NCI-H748 (cell line): ENCODE measurements around the gene ACCS.
A peak's percentile ranks its signal among the peaks of the same experiment; 100 is the strongest.

Source experiments
- DNase-seq: peaks from one replicate; lab custom pipeline; 2025; ENCODE audit not compliant: unreplicated experiment; lab: John Stamatoyannopoulos, UW

ACCS gene

DNA sequence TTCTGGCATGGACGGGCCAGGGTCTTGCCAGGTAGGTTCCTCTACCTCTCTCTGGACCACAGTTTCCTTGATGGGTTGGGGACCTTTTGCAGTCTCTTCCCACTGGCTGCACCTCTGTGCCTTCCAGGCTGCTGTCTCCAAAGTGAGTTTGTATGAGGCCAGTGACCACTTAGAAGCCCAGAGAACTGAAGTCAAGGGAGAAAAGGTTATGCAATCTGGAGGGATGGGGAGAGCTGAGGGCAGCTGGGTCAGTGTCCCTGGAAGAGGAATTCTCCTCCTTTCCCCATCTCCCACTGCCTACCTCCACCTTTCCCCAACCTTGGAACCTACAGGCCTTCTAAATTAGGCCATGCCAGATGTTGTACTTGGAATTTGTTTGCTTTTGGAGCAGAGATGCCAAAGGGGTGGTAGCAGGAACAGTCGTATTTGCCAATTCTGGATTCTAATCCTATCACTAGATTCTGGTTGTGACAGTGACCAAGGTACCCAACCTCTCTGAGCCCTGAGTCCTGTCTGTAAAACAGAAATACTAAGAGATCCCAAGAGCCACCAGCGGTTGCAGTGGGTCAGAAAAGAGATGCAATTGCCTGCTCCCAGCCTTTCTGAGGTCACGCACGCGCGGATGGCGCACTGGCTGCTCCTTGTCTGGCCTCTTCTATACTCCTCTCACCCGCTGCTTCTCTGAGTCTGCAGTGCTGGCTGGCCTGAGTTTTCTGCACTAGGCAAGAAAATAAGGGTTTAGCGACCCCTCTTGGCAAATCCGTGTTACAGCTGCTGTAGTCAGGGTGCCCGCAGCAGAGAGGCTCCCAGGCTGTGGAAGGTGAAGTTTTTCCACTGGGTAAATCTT is 29.0 kb upstream of the ACCS start:
- DNase-seq: peak; percentile 81

DNA sequence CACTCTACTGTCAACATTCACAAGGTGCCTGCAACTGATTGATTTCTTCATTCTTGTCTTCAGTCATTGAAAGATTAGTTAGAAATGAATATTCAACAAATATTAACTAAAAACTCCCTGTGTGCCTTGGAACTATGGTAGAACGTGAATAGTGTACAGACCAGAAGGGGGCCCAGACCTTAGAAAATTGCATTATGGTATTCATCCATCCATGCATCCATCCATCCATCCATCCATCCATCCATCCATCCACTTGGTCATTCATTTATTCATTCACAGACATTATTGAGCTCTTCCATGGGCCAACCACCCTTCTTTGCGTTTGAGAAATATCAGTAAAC is 28.4 kb upstream of the ACCS start:
- DNase-seq: no peak

DNA sequence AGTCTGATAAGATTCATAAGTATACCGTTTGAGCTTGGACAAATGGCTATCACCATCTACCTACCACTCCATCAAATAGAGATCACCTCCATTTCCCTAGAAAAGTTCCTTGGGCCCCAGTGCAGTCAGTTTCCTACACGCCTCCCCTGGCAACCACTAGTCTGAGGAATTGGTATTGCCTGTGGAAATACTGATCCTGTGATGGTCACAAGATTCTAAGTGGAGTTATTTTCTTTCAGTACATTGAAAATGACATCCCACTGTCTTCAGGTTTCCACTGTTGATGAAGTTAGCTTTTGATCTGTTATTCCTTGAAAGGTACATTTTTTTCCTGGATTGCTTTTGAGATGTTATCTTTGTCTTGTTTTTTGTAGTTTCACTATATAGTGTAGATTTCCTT is 22.9 kb upstream of the ACCS start:
- DNase-seq: no peak

DNA sequence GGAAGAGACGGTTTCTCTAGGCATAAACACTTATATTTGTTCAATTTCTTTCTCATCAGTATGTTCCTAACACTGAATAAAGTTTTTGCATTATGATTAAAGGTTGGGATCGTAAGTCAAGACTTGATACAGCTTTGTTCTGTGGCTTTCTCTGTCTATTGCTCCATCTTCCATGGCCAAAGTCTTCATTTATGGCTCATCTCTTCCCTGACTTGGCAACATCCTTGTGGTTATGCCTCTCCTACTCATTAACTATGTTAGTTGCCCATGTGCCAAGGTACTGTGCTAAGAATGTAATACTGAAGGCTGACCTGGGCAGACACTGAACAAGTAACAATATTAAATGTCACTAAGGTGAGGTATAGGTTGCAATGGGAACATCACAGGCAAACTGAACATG is 19.9 kb upstream of the ACCS start:
- DNase-seq: no peak

DNA sequence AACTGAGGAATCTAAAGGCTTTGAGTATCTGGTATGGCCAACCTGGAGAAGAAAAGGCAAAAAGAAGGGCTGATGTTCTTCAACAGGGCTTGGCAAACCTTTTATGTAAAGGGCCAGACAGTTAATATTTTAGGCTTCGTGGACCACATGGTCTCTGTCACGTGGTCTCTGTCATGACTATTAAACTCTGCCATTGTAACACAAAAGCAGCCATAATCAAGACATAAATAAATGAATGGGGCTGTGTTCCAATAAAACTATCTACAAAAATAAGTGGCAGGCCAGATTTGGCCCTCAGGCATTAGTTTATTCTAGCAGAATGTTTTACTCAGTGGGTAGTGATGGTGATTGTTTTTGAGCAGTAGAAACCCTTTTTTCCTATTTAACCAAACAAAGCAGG is 18.8 kb upstream of the ACCS start:
- no peak for DNase-seq

DNA sequence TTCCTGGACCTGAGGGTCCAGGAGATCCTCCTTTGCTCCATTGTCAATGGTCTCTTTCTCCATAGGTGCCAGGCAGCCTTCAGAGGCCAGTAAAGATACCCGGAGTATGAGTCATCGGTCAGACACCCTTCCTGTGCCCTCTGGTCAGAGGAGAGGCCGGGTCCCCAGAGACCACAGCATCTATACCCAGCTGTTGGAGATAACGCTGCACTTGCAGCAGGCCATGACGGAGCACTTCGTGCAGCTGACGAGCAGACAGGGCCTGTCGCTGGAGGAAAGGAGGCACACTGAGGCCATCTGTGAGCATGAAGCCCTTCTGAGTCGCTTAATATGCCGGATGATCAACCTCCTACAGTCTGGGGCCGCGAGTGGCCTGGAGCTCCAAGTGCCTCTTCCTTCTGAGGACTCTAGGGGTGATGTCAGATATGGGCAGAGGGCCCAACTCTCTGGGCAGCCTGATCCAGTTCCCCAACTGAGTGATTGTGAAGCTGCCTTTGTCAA is 18.1 kb upstream of the ACCS start, which contains the start of gene ACCSL:
ACCSL (plus strand) TSS at position 51 of the 501 bp plus-strand sequence; CDS start at position 107, 56 bp downstream.
- no peak for DNase-seq

DNA sequence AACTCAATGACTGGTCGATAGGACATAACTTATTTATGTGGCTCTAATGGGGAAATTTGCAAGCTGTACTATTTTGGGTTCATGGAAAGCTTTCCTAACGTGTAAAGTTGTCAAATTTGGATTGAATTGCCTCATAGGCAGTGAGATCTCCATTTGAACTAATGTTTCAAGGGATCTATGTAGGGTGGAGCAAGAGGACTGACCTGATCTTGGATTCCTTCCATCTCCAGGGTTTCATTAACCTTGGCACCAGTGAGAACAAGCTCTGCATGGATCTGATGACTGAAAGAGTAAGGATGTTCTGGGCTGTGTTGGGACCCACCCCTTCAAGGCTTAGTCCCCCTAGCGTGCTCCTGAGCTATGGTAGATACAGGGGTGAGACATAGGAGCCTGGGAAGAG is 16.2 kb upstream of the ACCS start:
- no peak for DNase-seq

DNA sequence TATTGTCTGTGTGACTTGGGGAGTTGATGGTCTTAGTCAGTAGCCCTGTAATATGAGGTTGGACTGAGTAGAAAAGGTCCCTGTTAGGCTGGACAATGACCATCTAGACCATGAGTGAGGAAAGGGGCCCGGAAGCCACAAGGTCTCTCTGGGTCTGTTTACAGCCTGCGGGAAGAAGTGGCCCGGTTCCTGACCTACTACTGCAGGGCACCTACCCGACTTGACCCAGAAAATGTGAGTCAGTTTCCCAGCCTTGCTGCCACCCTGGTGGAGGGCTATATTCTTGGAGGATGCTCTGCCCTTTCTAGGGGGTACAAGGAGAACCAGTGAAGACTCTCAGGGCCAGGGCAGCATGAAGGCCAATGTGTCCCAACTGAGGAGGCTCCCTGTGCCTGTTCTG is 14.9 kb upstream of the ACCS start:
- DNase-seq: no peak

DNA sequence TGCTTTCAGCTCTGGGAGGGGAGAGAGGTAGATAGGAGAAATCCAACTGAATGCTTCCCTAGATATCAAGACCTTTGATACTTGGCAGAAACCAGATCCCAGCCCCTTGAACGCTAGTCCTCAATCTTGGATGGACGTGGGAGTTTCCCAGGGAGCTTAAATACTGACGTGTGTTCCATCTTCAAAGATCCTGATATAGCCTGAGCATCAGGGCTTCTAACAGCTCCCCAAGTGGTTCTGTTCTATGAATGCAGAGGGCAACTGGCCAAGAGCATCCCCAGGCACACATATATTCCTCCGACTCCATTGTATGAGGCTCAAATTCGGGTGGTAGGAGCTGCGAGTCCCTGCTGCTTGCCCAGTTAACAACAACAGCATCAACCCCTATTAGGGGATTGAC is 8.7 kb upstream of the ACCS start:
- no peak for DNase-seq

DNA sequence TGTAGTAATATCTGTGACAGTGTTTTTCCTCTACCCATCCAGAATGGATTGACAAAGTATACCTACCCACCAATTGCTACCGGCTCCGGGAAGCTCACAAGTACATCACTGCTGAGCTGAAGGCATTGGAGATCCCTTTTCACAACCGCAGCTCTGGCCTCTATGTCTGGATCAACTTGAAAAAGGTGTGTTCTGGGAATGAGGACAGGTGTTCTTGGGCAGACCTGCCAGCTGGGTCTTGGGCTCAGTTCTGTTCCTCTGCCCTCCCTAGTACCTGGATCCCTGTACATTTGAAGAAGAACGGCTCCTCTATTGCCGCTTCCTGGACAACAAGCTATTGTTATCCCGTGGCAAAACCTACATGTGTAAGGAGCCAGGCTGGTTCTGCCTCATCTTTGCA is 7.8 kb upstream of the ACCS start:
- no peak for DNase-seq

DNA sequence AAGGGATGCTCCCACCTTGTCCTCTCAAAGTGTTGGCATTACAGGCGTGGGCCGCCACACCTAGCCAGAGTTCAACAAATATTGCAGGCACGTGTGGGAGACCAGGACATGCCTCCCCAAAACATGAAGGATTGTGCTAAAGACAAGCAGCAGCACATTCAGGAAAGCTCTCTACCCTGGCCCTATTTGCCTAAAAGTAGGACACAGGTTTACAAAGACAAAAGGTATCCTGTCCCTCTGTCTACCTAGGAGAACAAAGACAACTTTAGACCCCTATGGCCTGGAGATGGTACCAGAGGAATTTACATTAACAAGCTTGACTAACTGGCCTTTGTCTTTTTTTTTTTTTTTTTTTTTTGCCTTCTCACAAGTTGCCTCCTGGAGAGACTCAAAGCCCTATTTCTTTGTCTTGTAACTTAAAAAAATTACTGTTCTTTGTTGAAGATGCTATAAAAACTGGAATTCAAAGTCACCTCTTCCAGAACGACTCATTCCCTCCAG is 859 bp upstream of the ACCS start:
- DNase-seq: no peak

DNA sequence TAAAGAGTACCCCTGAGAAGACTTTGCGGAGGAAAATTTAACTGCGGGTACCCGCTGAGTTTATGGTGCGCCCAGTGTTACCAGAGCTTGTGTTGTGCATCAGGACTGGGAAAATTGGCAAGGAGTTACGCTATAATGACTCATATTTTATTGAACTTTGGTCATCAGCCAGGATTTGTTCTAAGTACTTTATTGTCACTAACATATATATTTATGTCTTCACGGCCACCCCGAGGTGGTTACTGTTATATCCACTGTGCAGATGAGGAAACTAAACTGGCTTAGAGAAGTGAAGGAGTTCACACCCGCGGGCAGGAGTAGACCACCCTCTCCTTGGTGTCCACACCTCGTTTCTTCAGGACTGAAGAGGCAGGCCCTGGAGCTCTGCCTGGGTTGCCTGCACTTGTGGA is 667 bp downstream of the ACCS start:
- DNase-seq: no peak

DNA sequence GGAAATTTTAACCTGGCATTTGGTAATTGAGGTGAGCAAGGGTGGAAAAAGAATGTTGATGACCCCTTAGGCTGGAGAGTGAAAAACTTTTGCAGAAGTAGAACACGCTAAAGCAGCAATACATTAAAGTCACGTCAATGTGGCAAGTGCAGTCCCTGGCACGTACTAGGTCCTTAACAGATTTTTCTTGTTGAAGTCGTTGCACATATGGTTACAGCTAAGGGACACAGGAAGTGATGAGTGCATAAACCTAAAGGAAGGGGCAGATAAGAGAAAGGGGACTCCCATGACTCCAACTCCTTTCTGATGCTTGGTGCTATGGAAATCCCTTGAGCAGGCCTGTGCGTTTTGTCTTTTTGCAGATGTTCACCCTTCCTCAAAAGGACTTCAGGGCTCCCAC is 1.2 kb downstream of the ACCS start:
- no peak for DNase-seq

DNA sequence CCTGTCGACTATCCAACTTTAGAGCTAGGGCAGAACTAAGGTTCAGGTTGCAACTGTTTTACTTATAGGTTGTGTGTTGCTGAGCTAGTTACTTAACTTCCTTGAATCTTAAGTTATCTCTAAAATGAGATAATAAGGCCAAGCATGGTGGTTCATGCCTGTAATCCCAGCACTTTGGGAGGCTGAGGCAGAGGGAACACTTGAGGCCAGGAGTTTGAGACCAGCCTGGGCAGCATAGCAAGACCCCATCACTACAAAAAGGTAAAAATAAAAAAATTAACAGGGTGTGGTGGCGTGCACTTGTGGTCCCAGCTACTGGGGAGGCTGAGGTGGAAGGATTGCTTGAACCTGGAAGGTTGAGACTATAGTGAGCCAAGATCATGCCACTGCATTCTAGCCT is 2.1 kb downstream of the ACCS start:
- DNase-seq: no peak

DNA sequence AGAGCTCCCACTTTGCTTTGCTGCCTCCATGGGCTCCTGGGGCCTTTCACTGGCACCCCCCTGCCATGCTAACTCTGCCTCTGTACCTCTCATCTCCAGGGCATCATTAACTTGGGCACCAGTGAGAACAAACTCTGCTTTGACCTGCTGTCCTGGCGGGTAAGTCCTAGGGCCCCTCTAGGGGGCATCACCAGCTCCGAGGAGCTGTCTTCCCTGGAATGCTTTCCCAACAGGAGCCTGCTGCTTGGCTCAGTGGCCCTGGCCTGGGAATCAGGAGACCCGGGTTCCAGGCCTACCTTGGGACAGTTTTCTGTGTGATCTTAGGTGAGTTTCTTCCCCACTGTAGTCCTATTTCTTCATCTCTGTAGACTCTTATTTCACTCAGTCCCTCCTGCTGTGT is 5.1 kb downstream of the ACCS start:
- no peak for DNase-seq

DNA sequence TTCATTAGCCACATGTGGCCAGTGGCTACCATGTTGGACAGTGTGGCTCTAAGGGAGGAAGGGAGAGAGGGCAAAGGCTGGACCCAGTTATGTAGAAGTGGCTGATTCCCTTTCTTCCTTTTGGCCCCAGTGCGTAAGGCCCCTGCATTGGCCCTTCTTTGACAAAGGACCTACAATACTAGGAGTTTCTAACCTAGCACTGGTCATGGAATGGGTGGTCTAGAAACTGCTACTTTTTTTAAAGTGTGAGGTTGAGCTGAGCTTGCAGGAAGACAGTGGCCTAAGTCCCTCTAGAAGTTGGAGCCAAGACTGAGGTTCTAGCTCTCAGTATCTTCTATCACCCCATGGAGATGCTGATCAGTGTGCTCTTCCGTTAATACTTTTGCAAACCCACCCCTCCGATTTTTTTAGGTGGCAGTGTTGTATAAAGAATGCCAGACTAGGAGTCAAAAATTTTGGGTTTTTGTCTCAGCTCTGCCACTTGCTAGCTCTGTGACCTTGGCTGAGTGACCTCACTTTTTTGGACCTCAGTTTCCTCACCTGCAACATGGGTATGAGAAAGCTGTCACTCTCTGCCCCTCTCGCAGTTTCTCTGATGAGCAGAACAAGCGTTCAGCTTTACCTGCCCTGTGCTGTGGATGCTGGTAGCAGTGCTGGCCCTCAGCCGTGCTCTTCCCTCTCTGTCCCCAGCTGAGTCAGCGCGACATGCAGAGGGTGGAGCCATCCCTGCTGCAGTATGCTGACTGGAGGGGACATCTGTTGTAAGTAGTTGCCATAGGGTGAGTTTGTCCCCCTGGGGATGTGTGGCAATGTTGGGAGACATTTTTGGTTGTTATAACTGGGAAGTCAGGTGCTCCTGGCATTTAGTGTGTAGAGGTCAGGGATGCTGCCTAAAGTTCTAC is 6.9 kb downstream of the ACCS start:
- no peak for DNase-seq

DNA sequence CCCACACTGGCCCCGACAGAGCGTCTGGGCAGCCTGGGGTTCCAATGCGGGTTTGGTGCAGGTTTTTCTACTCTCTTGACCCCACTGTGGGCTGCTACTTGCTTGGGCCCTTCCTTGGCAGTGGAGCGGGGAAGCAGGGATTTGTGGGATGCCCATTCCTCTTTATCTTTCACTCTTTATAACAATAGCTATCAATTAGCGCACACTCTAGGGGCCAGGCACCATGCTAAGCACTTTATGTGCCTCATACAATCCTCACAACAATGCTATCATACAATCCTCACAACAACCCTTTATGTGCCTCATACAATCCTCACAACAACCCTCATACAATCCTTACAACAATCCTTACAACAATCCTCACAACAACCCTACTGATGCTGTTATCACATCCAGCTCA is 12.7 kb downstream of the ACCS start:
- no peak for DNase-seq

DNA sequence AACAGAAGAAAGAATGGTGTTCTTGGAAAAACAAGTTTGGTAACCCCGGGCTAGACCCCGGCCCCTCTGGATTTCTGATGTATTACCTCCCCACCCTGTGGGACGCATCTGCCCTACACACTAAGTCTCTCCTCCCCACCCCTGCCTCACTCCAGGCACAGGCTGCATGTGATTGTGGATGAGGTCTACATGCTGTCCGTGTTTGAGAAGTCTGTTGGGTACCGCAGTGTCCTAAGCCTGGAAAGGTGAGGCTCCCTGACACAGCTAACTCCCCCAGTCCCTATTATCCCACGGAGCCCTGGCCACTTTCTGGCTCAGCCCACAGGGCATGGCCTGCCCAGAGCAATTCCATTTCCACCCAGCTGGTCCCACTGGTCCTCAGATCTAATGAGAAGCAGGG is 13.3 kb downstream of the ACCS start:
- DNase-seq: no peak

DNA sequence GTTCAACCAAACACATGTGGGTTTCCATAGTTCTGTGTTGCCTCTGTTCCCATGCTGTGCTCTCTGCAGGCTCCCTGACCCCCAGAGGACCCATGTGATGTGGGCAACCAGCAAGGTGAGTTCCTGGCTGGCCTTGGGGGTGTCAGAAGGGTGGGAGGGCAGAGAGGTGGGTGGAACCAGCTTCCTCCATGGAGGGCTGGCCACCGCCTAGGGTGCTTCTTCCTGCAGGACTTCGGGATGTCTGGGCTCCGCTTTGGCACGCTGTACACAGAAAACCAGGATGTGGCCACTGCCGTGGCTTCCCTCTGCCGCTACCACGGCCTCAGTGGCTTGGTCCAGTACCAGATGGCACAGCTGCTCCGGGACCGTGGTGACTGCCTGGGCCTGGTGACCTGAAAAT is 14.9 kb downstream of the ACCS start:
- no peak for DNase-seq

DNA sequence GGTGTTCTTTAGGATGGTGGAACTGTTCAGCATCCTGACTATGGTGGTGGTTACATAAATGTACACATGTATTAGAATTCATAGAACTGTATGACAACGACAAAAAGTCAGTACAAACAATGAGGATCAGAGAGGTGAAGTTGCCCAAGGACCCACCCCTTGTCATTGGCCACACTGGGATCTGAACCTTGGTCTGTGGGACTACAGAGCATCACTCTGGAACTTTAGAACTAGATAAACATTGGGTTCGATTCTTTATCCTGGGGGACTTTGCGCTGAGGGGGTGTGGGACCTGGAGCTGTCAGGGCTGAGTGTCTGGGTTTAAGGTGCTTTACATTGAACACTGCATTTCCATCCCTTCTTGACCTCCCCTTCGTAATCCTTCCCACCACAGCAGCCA is 16.6 kb downstream of the ACCS start:
- no peak for DNase-seq

DNA sequence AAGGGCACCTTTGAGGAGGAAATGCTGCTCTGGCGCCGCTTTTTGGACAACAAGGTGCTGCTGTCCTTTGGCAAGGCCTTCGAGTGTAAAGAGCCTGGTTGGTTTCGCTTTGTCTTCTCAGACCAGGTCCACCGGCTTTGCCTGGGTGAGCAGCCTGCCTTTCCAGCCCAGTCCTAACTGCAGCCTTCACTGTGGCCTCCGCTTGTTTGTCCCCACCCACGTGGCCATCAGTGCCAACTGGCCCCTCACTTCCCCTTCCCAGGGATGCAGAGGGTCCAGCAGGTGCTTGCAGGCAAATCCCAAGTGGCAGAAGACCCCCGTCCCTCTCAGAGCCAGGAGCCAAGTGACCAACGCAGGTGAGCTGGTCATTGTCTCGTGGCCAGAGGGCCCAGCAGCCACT is 17.4 kb downstream of the ACCS start:
- DNase-seq: no peak

DNA sequence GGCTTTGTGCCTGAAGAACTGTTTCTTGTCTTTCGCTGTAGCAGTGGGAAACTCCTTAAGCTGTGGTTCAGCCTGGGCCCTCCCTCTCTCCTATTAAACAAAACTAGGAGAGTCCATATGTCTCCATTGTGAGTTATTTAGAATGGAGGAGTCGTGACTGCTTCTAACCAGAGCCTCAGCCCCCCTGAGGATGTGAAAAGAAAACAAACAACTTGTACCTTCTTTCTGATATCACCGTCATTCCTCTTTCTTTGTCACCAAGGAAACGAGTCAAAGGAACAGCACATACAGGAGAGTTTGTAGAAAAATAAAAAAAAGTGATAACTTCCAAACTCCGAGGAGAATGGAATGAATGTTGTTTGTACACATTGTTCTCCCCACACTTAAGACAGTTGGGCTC is 17.8 kb downstream of the ACCS start:
- no peak for DNase-seq
